Breast epithelium (tissue), 4 donors: ENCODE measurements around the gene AGAP1. TPM values are rescaled to one million over a fixed set of nuclear protein-coding genes. Genes with fewer than 3 reads are reported as not detected.

Experiments
- DNase-seq, 2 donors: peaks; one replicate each; pipeline ENCODE4 v3.0.0-alpha.2; 2019; ENCODE audit warnings: low spot score in 2 of 2
- H3K27ac ChIP-seq, 2 donors: fragments of 200-600 bp; sonication (generic) in 1 of 2; one replicate each; pipeline ENCODE4 v1.5.1; 2016 to 2019; ENCODE audit warnings: mild to moderate bottlenecking in 1 of 2
- H3K27me3 ChIP-seq, 2 donors: fragments of 200-600 bp; sonication (generic) in 1 of 2; one replicate each; pipeline versions ENCODE4 v1.5.1 to v1.6.0; 2017 to 2019; ENCODE audit warnings: control low read depth in 1 of 2, mild to moderate bottlenecking in 1 of 2
- H3K36me3 ChIP-seq: fragments of 200-600 bp; one replicate; pipeline ENCODE4 v1.5.1; 2019
- H3K4me1 ChIP-seq, 2 donors: fragments of 200-600 bp; sonication (generic); one replicate each; pipeline ENCODE4 v1.5.1; 2016 to 2019; ENCODE audit warnings: control low read depth in 1 of 2
- H3K4me3 ChIP-seq, 3 donors: fragments of 200-600 bp; sonication (generic); 1 replicate in 2 of 3; 2 replicates in 1 of 3; pipeline ENCODE4 v1.5.1; 2016 to 2019; ENCODE audit warnings: mild to moderate bottlenecking in 3 of 3, moderate library complexity in 2 of 3
- H3K9me3 ChIP-seq, 2 donors: fragments of 200-600 bp; sonication (generic) in 1 of 2; one replicate each; pipeline ENCODE4 v1.5.1; 2016 to 2019; ENCODE audit warnings: control low read depth in 1 of 2
- CTCF ChIP-seq, 3 donors: fragments of 450-650 bp; IDR thresholded peaks; one replicate each; pipeline ENCODE4 v1.5.1; 2016 to 2017; ENCODE audit warnings: antibody characterized with exemption in 3 of 3, mild to moderate bottlenecking in 3 of 3, moderate library complexity in 3 of 3
- POLR2A ChIP-seq: fragments of 450-650 bp; IDR thresholded peaks from one replicate; pipeline ENCODE4 v1.6.1; 2016; ENCODE audit warnings: antibody characterized with exemption, mild to moderate bottlenecking, moderate library complexity
- POLR2AphosphoS5 ChIP-seq, 3 donors: sonication (generic); formaldehyde crosslinking; IDR thresholded peaks; one replicate each; pipeline ENCODE4 v1.6.1; 2017; ENCODE audit warnings: antibody characterized with exemption in 3 of 3
- intact Hi-C: fragments of 100-400 bp; cut with DNase I; formaldehyde crosslinking; loops from one replicate; pipeline ENCODE4 v1.15.1; 2023; ENCODE audit warnings: low total_unique reads
- total RNA-seq, 3 donors: library from RNA; depleted of rRNA; stranded (reverse); fragments of >200 nt; gene quantifications; one replicate each; pipeline ENCODE4 v1.1.0, GENCODE V29; 2016

The AGAP1 gene
- total RNA-seq, 3 donors from 2014 or later = 19.7 to 27.1 (median 25.9) TPM

GRCh38 chr2:235712176-235712575 is 218.3 kb downstream of the AGAP1 start:
- H3K9me3 ChIP-seq = no peaks in the 10 kb centered on the region
- H3K36me3 ChIP-seq = no peaks in the 10 kb centered on the region
- intact Hi-C loops = no loop called here
- H3K4me1 ChIP-seq = no peaks in the 10 kb centered on the region
- no peak for DNase-seq
- no peak overlapping the region for H3K4me3 ChIP-seq
- H3K27me3 ChIP-seq = no peaks in the 10 kb centered on the region
- no peak for TF ChIP-seq POLR2AphosphoS5 (IDR thresholded peaks at IDR 0.05)
- no peak for TF ChIP-seq POLR2A
- TF ChIP-seq CTCF (IDR thresholded peaks at IDR 0.05) = no peak
- H3K27ac ChIP-seq = no peak overlapping the region

GRCh38 chr2:235713189-235713588 is 219.3 kb downstream of the AGAP1 start:
- Histone ChIP-seq H3K27me3 (no peaks in the 10 kb centered on the region), H3K4me3 (no peak overlapping the region), H3K9me3 (no peaks in the 10 kb centered on the region), H3K36me3 (no peaks in the 10 kb centered on the region), H3K4me1 (no peaks in the 10 kb centered on the region), H3K27ac (no peak overlapping the region)
- DNase-seq = no peak
- intact Hi-C loops = no loop called here
- TF ChIP-seq POLR2AphosphoS5 (IDR thresholded peaks at IDR 0.05) (no peak), CTCF (IDR thresholded peaks at IDR 0.05) (no peak), POLR2A (no peak)

- no peak overlapping the region for H3K27ac ChIP-seq
- H3K4me1 ChIP-seq = no peaks in the 10 kb centered on the region
- DNase-seq = no peak
- H3K9me3 ChIP-seq = no peaks in the 10 kb centered on the region
- TF ChIP-seq CTCF (IDR thresholded peaks at IDR 0.05) (no peak), POLR2AphosphoS5 (IDR thresholded peaks at IDR 0.05) (no peak), POLR2A (no peak)
- H3K4me3 ChIP-seq = no peak overlapping the region
- intact Hi-C loops = no loop called here
- no peaks in the 10 kb centered on the region for H3K36me3 ChIP-seq
- H3K27me3 ChIP-seq = no peaks in the 10 kb centered on the region
Measured at GRCh38 chr2:235715601-235716000, 221.8 kb downstream of the AGAP1 start.

GRCh38 chr2:235716875-235717496 is 223.1 kb downstream of the AGAP1 start:
- no peaks in the 10 kb centered on the region for H3K36me3 ChIP-seq
- no peaks in the 10 kb centered on the region for H3K27me3 ChIP-seq
- no peaks in the 10 kb centered on the region for H3K9me3 ChIP-seq
- no peak for DNase-seq
- H3K27ac ChIP-seq = no peak overlapping the region
- intact Hi-C loops = no loop called here
- no peaks in the 10 kb centered on the region for H3K4me1 ChIP-seq
- H3K4me3 ChIP-seq = no peak overlapping the region
- TF ChIP-seq POLR2A = no peak

- intact Hi-C loops = no loop called here
Measured at GRCh38 chr2:235719146-235719942, 225.5 kb downstream of the AGAP1 start.

More at GRCh38 chr2:235719146-235719942, 225.5 kb downstream of the AGAP1 start:
- Histone ChIP-seq H3K9me3 (no peaks in the 10 kb centered on the region), H3K36me3 (no peaks in the 10 kb centered on the region), H3K27me3 (no peaks in the 10 kb centered on the region), H3K27ac (no peak overlapping the region), H3K4me3 (no peak overlapping the region), H3K4me1 (no peaks in the 10 kb centered on the region)
- no peak for TF ChIP-seq POLR2A
- no peak for TF ChIP-seq POLR2AphosphoS5 (IDR thresholded peaks at IDR 0.05)
- no peak for TF ChIP-seq CTCF (IDR thresholded peaks at IDR 0.05)
- no peak for DNase-seq
